22Rv1 (cell line): ENCODE results near the gene FOXR1.

Experiments used
- H3K27ac ChIP-seq: fragments of 450-650 bp; 2 replicates; pipeline ENCODE4 v1.5.1; 2017
- ZFX ChIP-seq: fragments of 450-650 bp; IDR thresholded peaks from 2 replicates; pipeline ENCODE4 v1.6.1; 2017; ENCODE audit warnings: antibody characterized with exemption, borderline replicate concordance
- TF ChIP-seq, protein P1 (sequence below): fragments of 450-650 bp; IDR thresholded peaks from 2 replicates; pipeline ENCODE4 v1.5.1; 2017; ENCODE audit warnings: mild to moderate bottlenecking

FOXR1 gene

DNA sequence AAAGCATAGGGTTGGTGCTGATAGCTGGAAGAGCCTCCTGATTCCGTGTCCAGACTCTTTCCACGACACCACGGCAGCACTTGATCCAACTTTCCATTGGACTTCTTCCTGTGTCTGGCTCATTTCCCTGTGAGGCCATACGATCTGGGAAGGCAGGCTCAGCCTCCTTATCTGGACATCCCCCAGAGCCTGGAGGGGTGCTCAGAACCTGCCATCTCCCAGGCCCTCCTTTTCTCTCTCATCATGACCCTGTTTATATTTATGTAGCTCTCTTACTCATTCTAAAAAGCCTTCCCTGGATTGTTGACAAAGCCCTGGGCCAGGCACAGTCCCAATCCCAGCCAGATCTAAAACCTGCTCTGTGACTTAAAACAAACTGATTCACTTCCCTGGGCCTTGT lies 38.1 kb upstream of the FOXR1 start:
- TF ChIP-seq, protein P1, sequence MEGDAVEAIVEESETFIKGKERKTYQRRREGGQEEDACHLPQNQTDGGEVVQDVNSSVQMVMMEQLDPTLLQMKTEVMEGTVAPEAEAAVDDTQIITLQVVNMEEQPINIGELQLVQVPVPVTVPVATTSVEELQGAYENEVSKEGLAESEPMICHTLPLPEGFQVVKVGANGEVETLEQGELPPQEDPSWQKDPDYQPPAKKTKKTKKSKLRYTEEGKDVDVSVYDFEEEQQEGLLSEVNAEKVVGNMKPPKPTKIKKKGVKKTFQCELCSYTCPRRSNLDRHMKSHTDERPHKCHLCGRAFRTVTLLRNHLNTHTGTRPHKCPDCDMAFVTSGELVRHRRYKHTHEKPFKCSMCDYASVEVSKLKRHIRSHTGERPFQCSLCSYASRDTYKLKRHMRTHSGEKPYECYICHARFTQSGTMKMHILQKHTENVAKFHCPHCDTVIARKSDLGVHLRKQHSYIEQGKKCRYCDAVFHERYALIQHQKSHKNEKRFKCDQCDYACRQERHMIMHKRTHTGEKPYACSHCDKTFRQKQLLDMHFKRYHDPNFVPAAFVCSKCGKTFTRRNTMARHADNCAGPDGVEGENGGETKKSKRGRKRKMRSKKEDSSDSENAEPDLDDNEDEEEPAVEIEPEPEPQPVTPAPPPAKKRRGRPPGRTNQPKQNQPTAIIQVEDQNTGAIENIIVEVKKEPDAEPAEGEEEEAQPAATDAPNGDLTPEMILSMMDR = no peak
- TF ChIP-seq ZFX = no peak
- peak overlapping the region; percentile 26 for H3K27ac ChIP-seq

DNA sequence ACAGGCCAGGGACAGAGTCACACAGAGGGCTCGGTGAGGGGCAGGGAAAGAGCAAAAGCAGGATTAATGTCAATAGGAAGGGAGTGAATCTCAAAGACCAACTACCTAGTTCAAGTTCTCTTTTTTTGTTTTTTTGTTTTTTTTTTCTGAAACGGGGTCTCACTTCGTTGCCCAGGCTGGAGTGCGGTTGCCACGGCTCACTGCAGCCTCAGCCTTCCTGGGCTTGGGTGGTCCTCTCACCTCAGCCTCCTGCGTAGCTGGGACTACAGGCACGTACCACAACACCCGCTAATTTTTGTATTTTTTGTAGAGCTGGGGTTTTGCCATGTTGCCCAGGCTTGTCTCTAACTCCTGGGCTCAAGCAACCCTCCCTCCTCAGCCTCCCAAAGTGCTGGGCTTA lies 36.2 kb upstream of the FOXR1 start:
- TF ChIP-seq, protein P1 = no peak
- no peak for TF ChIP-seq ZFX
- no peak overlapping the region for H3K27ac ChIP-seq

DNA sequence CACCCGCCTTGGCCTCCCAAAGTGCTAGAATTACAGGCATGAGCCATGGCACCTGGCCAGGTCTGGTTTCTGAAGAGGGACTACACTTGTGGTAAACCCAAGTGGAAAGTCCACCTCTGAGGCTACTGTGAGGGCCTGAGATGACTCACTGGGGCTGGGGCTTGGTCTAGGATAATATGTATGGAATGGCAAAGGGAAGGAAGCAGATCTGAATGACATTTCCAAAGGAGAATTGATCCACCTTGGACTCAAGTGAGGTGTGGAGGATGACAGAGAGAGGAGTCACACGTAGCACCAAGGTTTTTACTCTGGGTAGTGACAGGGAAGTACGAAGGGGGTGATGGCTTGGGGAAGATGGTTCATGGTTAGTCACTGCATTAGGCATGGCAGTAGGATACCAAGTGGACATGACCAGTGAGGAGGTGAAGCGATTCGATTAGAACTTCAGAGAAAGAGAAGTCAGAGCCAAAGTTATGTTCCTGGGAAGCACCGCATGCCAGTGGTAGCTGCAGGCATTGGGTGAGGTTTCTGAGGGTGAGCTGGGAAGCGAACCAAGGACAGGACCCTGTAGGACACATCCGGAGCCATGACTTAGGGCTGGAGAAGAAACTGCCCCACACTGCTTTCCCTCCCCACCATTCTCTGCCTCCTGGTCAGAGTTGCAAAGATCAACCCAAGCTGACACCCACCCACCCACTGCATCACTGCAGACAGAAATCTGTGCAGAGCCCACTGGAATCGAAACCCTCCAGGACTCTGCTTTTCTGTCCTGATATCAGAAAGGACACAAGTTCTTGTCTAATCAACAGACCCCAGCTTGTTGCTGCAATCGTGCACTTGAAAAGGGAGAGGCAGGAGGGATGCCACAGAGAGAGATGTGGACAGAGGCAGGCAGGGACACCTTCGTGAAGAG lies 32.8 kb upstream of the FOXR1 start:
- no peak overlapping the region for H3K27ac ChIP-seq

DNA sequence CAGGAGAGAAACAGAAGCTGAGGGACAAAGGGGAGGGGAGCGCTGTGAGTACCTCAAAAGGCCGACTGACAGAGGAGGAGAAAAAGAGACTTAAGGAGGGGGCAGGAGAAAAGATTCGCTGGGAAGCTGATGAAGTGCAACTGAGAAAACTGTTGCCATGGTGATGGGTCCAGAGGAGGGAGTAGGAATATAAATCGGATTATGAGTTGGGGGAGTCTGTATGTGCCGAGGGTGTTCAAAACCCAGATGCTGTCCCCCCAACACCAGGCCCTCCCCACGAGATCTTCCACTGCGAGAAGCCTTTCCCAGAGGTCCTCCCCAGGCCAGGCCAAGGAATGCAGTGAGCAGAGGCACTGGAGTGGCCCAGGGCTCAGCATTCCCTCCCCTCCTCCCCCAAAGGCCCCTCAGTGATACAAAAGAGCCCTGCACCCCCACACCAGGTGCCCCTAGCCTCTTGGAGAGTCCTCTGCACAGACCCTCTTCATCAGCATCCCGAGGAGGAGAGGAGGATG lies 32.1 kb upstream of the FOXR1 start:
- no peak for TF ChIP-seq ZFX
- TF ChIP-seq, protein P1 = no peak
- no peak overlapping the region for H3K27ac ChIP-seq

More for the DNA sequence above, 32.8 kb upstream of the FOXR1 start:
- TF ChIP-seq, protein P1 = no peak
- no peak for TF ChIP-seq ZFX

DNA sequence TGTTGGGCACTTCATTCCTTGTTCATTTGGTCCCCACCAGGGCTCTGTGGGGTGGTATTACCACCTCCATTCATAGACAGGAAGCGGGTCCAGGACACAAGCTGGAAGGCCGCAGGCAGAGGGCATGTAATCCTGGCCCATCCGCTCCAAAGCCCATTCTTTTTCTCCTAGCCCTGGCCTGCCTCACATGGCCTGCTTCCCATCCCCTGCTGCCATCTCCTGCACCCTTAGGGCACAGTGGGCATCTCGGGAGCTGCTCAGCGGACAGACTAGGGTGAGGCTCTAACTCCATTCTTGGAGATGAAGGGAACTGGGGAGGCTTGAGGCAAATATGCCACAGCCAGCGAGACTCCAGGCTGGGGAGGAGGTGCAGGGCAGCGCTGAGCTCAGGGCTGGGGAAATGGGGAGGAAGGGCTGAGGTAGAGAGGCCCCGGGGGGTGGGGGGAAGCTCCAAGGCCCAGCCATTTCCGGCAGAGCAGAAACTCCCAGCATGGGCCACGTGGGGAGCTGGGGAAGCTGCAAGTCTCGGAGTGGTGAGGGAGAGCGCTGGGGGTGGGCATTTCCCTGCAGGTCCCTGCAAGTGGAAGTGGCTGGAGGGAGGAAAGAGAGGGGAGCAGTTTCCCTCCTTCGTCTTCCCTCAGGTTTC lies 31.5 kb upstream of the FOXR1 start:
- no peak for TF ChIP-seq ZFX
- TF ChIP-seq, protein P1 = no peak
- H3K27ac ChIP-seq = no peak overlapping the region

DNA sequence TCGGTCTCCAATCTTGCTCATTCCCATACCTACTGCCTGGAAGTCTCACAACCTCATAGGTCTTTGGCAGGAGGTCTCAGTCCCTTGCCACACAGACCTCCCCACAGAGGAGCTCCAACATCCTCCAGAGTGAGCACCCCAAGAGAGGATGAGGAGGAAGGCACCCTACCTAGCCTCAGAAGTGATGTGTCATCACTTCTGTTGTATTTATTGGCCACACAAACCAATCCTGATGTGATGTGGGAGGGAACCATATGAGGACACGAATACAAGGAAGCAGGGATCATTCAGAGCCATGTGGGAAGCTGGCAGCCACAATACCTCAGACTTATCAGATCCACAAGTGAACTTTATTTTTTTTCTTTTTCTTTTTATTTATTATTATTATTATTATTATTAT lies 24.5 kb upstream of the FOXR1 start:
- no peak for TF ChIP-seq ZFX
- TF ChIP-seq, protein P1 = no peak
- no peak overlapping the region for H3K27ac ChIP-seq

DNA sequence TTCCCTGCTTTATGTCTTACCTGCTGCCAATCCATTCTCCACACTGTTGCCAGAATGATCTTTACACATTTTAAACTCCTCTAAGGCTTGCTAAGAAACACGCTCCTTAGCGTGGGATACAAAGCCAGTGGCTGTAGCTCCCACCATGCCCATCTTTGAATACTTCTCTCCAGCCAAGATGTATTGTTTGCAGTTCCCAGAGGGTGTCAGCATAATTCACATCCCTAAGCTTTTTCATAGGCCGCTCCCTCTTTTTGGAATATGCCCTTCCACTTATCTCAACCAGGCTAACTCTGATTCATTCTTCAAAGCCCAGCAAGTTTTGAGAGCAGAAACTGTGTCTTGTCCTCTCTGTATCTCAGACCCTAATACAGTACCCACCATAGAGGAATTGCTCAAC lies 23.6 kb upstream of the FOXR1 start:
- H3K27ac ChIP-seq = no peak overlapping the region
- no peak for TF ChIP-seq ZFX
- TF ChIP-seq, protein P1 = no peak
